HL-60 (cell line): ENCODE data around the gene PLOD3.

Source experiments
- DNase-seq, 2 experiments: peaks; one replicate each; pipeline ENCODE4 v3.0.0-alpha.2; 2010 to 2020; ENCODE audit warnings: low read depth in 1 of 2, low spot score in 1 of 2
- H3K27ac ChIP-seq: fragments of 250-450 bp; sonication (Bioruptor Pico); replicated peaks from 2 replicates; pipeline ENCODE4 v1.5.1; 2020; ENCODE audit warnings: mild to moderate bottlenecking, moderate library complexity
- H3K27me3 ChIP-seq: fragments of 250-450 bp; sonication (Bioruptor Pico); 2 replicates; pipeline ENCODE4 v1.5.1; 2021; ENCODE audit warnings: mild to moderate bottlenecking, moderate library complexity; ENCODE audit not compliant: insufficient read depth, poor library complexity, severe bottlenecking
- H3K4me3 ChIP-seq: replicated peaks from 2 replicates; pipeline ENCODE4 v1.5.1; 2011; ENCODE audit warnings: mild to moderate bottlenecking, control low read depth, low read length; ENCODE audit not compliant: insufficient read depth
- GABPA ChIP-seq: IDR thresholded peaks from 2 replicates; pipeline ENCODE4 v1.6.1; 2012; ENCODE audit warnings: low read depth
- POLR2AphosphoS5 ChIP-seq: IDR thresholded peaks from 2 replicates; pipeline ENCODE4 v1.6.1; 2012; ENCODE audit warnings: low read depth
- SPI1 ChIP-seq: IDR thresholded peaks from 2 replicates; pipeline ENCODE4 v1.6.1; 2012; ENCODE audit warnings: low read depth, mild to moderate bottlenecking, borderline replicate concordance
- TF ChIP-seq, protein P1 (sequence below): IDR thresholded peaks from one replicate; pipeline ENCODE4 v1.5.1; 2011; ENCODE audit warnings: low read length, control low read depth, inconsistent platforms; ENCODE audit not compliant: insufficient read depth
- TF ChIP-seq, protein P2 (sequence below): IDR thresholded peaks from 2 replicates; pipeline ENCODE4 v1.6.1; 2012; ENCODE audit warnings: low read depth; ENCODE audit not compliant: insufficient replicate concordance

The PLOD3 gene

DNA sequence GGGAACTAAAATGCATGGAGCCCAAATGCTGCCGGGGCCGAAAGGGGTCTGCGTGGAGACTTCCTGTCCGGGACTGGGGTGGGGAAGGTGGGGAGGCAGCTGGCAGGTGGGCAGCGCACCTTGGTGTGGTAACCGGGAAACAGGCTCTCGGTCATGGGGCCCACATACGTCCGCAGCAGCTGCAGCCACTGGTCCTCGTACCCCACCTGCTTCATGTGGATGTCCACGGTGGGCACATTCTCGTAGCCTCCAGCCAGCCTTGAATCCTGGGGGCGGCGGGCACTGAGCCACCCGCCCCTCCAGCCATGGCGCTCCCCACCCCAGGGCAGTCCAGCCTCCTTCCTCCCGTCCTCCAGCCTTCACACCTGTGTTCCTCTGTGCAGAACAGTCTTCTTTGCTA is 9.9 kb downstream of the PLOD3 start:
- no peak overlapping the region for H3K27ac ChIP-seq
- DNase-seq: no peak
- no peak overlapping the region for H3K4me3 ChIP-seq
- H3K27me3 ChIP-seq: no peaks in the 10 kb centered on the region
- TF ChIP-seq, protein P1, sequence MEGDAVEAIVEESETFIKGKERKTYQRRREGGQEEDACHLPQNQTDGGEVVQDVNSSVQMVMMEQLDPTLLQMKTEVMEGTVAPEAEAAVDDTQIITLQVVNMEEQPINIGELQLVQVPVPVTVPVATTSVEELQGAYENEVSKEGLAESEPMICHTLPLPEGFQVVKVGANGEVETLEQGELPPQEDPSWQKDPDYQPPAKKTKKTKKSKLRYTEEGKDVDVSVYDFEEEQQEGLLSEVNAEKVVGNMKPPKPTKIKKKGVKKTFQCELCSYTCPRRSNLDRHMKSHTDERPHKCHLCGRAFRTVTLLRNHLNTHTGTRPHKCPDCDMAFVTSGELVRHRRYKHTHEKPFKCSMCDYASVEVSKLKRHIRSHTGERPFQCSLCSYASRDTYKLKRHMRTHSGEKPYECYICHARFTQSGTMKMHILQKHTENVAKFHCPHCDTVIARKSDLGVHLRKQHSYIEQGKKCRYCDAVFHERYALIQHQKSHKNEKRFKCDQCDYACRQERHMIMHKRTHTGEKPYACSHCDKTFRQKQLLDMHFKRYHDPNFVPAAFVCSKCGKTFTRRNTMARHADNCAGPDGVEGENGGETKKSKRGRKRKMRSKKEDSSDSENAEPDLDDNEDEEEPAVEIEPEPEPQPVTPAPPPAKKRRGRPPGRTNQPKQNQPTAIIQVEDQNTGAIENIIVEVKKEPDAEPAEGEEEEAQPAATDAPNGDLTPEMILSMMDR: no peak
- TF ChIP-seq GABPA: no peak
- TF ChIP-seq, protein P2, sequence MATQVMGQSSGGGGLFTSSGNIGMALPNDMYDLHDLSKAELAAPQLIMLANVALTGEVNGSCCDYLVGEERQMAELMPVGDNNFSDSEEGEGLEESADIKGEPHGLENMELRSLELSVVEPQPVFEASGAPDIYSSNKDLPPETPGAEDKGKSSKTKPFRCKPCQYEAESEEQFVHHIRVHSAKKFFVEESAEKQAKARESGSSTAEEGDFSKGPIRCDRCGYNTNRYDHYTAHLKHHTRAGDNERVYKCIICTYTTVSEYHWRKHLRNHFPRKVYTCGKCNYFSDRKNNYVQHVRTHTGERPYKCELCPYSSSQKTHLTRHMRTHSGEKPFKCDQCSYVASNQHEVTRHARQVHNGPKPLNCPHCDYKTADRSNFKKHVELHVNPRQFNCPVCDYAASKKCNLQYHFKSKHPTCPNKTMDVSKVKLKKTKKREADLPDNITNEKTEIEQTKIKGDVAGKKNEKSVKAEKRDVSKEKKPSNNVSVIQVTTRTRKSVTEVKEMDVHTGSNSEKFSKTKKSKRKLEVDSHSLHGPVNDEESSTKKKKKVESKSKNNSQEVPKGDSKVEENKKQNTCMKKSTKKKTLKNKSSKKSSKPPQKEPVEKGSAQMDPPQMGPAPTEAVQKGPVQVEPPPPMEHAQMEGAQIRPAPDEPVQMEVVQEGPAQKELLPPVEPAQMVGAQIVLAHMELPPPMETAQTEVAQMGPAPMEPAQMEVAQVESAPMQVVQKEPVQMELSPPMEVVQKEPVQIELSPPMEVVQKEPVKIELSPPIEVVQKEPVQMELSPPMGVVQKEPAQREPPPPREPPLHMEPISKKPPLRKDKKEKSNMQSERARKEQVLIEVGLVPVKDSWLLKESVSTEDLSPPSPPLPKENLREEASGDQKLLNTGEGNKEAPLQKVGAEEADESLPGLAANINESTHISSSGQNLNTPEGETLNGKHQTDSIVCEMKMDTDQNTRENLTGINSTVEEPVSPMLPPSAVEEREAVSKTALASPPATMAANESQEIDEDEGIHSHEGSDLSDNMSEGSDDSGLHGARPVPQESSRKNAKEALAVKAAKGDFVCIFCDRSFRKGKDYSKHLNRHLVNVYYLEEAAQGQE: no peak
- no peak for TF ChIP-seq POLR2AphosphoS5
- no peak for TF ChIP-seq SPI1

DNA sequence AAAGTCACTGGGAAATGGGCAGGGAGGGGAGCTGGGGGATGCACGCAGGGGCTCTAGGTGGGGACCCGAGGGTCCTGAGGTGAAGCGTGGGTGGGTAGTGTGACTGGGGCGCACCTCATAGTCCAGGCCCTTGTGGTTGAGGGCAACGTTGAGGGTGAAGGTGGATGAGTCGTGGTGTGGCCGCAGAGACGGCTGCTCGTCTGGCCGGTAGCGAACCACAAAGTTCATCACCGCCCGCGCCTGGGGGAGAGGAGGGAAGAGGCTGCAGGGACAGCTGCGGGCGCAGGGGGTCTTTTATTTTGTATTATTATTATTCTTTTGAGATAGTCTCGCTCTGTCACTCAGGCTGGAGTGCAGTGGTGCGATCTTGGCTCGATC is 10.7 kb downstream of the PLOD3 start:
- Histone ChIP-seq H3K4me3 (no peak overlapping the region), H3K27me3 (peaks cover 8% of the 10 kb centered on the region), H3K27ac (no peak overlapping the region)
- DNase-seq: no peak
- TF ChIP-seq GABPA: no peak
- TF ChIP-seq, protein P2: no peak
- TF ChIP-seq POLR2AphosphoS5: no peak
- TF ChIP-seq SPI1: no peak
- TF ChIP-seq, protein P1: no peak

DNA sequence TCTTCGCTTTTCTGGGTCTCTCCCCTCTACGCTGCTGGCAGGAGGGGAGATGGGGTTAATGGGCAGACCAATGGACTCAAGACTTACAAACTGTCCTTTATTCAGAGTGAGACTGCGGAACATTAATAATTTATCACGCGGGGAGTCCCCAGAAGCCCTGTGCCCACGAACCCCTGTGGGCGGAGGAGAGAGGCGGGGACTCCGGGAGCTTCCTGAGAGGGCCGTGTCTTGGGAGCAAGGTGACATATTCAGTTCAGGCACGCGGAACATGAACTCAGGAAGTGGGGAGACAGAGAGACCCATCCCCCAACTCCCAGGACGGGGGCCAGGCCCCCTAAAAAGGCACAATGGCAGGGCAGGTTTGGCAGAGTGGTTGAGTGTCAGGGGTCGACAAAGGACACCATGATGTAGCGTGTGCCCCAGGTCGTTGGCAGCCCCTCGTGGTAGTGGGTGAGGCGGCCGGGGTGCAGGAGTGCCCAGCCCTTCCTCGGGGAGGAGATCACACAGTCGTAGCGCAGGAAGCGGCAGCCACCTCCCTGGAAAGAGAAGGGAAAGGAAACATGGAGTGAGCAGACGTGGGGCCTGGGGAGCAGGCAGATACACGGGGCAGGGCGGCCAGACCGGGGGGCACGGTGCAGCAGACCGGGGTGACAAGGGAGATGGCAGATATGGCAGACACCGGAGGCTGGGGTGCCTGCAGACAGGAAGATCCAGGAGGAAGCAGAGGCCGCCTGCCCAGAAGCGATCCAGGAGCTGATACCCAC is 11.3 kb downstream of the PLOD3 start:
- DNase-seq: no peak
- TF ChIP-seq, protein P1: no peak
- TF ChIP-seq POLR2AphosphoS5 (no peak), GABPA (no peak), SPI1 (no peak)
- TF ChIP-seq, protein P2: no peak
- Histone ChIP-seq H3K27me3 (peaks cover 11% of the 10 kb centered on the region), H3K27ac (no peak overlapping the region), H3K4me3 (no peak overlapping the region)
